Fibroblast of villous mesenchyme (primary cell): Measurements from ENCODE around the gene HERC2. TPM values are rescaled to one million over a fixed set of nuclear protein-coding genes. Genes with fewer than 3 reads are reported as not detected.

Experiments
- DNase-seq: peaks from one replicate; pipeline ENCODE4 v3.0.0-alpha.2; 2010; ENCODE audit warnings: low read depth
- H3K4me3 ChIP-seq: 2 replicates; pipeline ENCODE4 v1.5.1; 2011; ENCODE audit warnings: low read depth, mild to moderate bottlenecking, low read length
- CTCF ChIP-seq: IDR thresholded peaks from 2 replicates; pipeline ENCODE4 v1.5.1; 2012; ENCODE audit warnings: low read depth, mild to moderate bottlenecking, low read length; ENCODE audit not compliant: insufficient read depth
- total RNA-seq: library from RNA; depleted of rRNA; stranded (reverse); fragments of >200 nt; gene quantifications from 2 replicates; pipeline ENCODE4 v1.2.3, GENCODE V29; 2012

HERC2 gene
- total RNA-seq, 1 donor = 41.0 TPM

- DNase-seq = no peak
Measured at GRCh38 chr15:28185148-28185895, 136.7 kb downstream of the HERC2 start.

GRCh38 chr15:28184166-28184565 is 137.8 kb downstream of the HERC2 start:
- TF ChIP-seq CTCF = no peak
- no peak overlapping the region for H3K4me3 ChIP-seq
- no peak for DNase-seq

More at GRCh38 chr15:28185148-28185895, 136.7 kb downstream of the HERC2 start:
- H3K4me3 ChIP-seq = no peak overlapping the region
- TF ChIP-seq CTCF = no peak

GRCh38 chr15:28182731-28183130 is 139.2 kb downstream of the HERC2 start:
- no peak for TF ChIP-seq CTCF
- DNase-seq = no peak
- no peak overlapping the region for H3K4me3 ChIP-seq

DNA sequence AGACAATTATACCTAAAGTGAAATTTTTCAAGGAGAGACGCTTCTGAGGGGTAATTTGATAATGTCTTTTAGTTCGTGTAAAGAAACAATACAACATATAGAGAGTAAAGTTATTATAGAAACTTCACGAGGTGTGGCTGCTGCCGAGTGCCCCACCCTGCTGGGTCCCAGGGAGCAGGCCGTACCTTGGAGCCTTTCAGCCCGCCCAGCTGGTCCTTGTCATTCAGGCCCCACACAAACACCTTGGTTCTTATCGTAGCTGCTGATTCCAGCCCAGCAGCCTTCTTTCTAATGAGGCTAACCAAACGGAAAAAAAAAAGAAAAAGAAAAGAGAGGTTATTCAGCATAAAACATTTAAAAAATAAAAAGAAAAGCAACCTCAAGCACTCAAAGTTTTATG is 139.8 kb downstream of the HERC2 start:
- H3K4me3 ChIP-seq = no peak overlapping the region
- TF ChIP-seq CTCF = no peak
- no peak for DNase-seq

GRCh38 chr15:28181366-28181765 is 140.6 kb downstream of the HERC2 start:
- no peak for TF ChIP-seq CTCF
- DNase-seq = no peak
- H3K4me3 ChIP-seq = no peak overlapping the region

GRCh38 chr15:28179270-28179669 is 142.7 kb downstream of the HERC2 start:
- no peak overlapping the region for H3K4me3 ChIP-seq
- TF ChIP-seq CTCF = no peak
- no peak for DNase-seq

- TF ChIP-seq CTCF = no peak
- no peak for DNase-seq
- H3K4me3 ChIP-seq = no peak overlapping the region
Measured at GRCh38 chr15:28178727-28179126, 143.3 kb downstream of the HERC2 start.
